OCI-LY3 (cell line): ENCODE results near the gene DNASE1L3.

Experiments
- H2AFZ ChIP-seq: fragments of 200-600, 300-600 bp; shearing (Covaris generic); 2 replicates; pipeline ENCODE4 v1.6.0; 2014; ENCODE audit warnings: antibody characterized with exemption, low read depth, low read length
- H3K27ac ChIP-seq: fragments of 200-600, 300-600 bp; sonication (generic); 2 replicates; pipeline ENCODE4 v1.5.1; 2014; ENCODE audit warnings: mild to moderate bottlenecking, low read length, moderate library complexity, mixed read lengths
- H3K27me3 ChIP-seq: fragments of 200-600, 300-600 bp; sonication (generic); 2 replicates; pipeline ENCODE4 v1.6.1; 2014; ENCODE audit warnings: low read depth, low read length, mixed read lengths
- H3K36me3 ChIP-seq: fragments of 200-600, 300-600 bp; sonication (generic); replicated peaks from 2 replicates; pipeline ENCODE3; 2014; ENCODE audit warnings: low read depth, low read length, mixed read lengths
- H3K4me1 ChIP-seq: fragments of 300-600, 200-600 bp; sonication (generic); 2 replicates; pipeline ENCODE4 v1.6.1; 2014; ENCODE audit warnings: low read length, mixed read lengths
- H3K4me2 ChIP-seq: fragments of 200-600, 300-600 bp; sonication (generic); 2 replicates; pipeline ENCODE4 v1.6.1; 2014; ENCODE audit warnings: low read length, mixed read lengths
- H3K4me3 ChIP-seq: fragments of 300-600, 200-600 bp; sonication (generic); 2 replicates; pipeline ENCODE4 v1.5.1; 2014; ENCODE audit warnings: antibody characterized with exemption, mild to moderate bottlenecking, low read length, moderate library complexity
- H3K79me2 ChIP-seq: fragments of 300-600, 200-600 bp; shearing (Covaris generic); 2 replicates; pipeline ENCODE4 v1.6.1; 2014; ENCODE audit warnings: mild to moderate bottlenecking, low read length, mixed read lengths
- H3K9ac ChIP-seq: fragments of 300-600, 200-600 bp; shearing (Covaris generic); 2 replicates; pipeline ENCODE4 v1.6.0; 2014; ENCODE audit warnings: mild to moderate bottlenecking, low read length, moderate library complexity
- H3K9me3 ChIP-seq: fragments of 200-600, 300-600 bp; shearing (Covaris generic); 2 replicates; pipeline ENCODE4 v1.6.1; 2014; ENCODE audit warnings: low read length, mixed read lengths; ENCODE audit not compliant: insufficient read depth
- H4K20me1 ChIP-seq: fragments of 200-600, 300-600 bp; sonication (generic); 2 replicates; pipeline ENCODE4 v1.6.1; 2016; ENCODE audit warnings: low read length, mixed read lengths; ENCODE audit not compliant: insufficient read depth
- CTCF ChIP-seq: fragments of 200-600, 300-600 bp; sonication (generic); IDR thresholded peaks from 2 replicates; pipeline ENCODE4 v1.5.1; 2014; ENCODE audit warnings: antibody characterized with exemption, low read length, low read depth
- EZH2phosphoT487 ChIP-seq: fragments of 200-600 bp; shearing (Covaris generic); IDR thresholded peaks from 2 replicates; pipeline ENCODE4 v1.6.1; 2018; ENCODE audit warnings: antibody characterized with exemption, mixed run types, low read depth

The DNASE1L3 gene

GRCh38 chr3:58192069-58192468 is 18.7 kb downstream of the DNASE1L3 start:
- no peaks in the 10 kb centered on the region for H3K79me2 ChIP-seq
- H3K4me3 ChIP-seq = no peak overlapping the region
- no peaks in the 10 kb centered on the region for H4K20me1 ChIP-seq
- H2AFZ ChIP-seq = no peak overlapping the region
- H3K4me2 ChIP-seq = no peak overlapping the region
- peaks cover 6% of the 10 kb centered on the region for H3K9me3 ChIP-seq
- peaks cover 6% of the 10 kb centered on the region for H3K36me3 ChIP-seq
- H3K27ac ChIP-seq = no peak overlapping the region
- TF ChIP-seq EZH2phosphoT487 (no peak), CTCF (no peak)
- no peaks in the 10 kb centered on the region for H3K27me3 ChIP-seq
- no peak overlapping the region for H3K9ac ChIP-seq
- H3K4me1 ChIP-seq = peaks cover 11% of the 10 kb centered on the region

GRCh38 chr3:58191361-58191991 is 19.3 kb downstream of the DNASE1L3 start:
- Histone ChIP-seq H3K27ac (no peak overlapping the region), H2AFZ (no peak overlapping the region), H3K27me3 (no peaks in the 10 kb centered on the region), H3K4me2 (no peak overlapping the region), H3K9ac (no peak overlapping the region), H3K36me3 (peaks cover 6% of the 10 kb centered on the region), H3K9me3 (peaks cover 6% of the 10 kb centered on the region), H3K4me1 (peaks cover 5% of the 10 kb centered on the region), H4K20me1 (no peaks in the 10 kb centered on the region), H3K4me3 (no peak overlapping the region), H3K79me2 (no peaks in the 10 kb centered on the region)
- TF ChIP-seq CTCF = no peak
- no peak for TF ChIP-seq EZH2phosphoT487

- Histone ChIP-seq H2AFZ (no peak overlapping the region), H3K36me3 (peaks cover 3% of the 10 kb centered on the region), H3K4me3 (no peak overlapping the region), H3K27me3 (no peaks in the 10 kb centered on the region), H3K4me2 (no peak overlapping the region), H3K4me1 (peaks cover 1% of the 10 kb centered on the region; the same call in 1 of the 2 replicates), H3K9me3 (peaks cover 3% of the 10 kb centered on the region), H4K20me1 (no peaks in the 10 kb centered on the region), H3K9ac (no peak overlapping the region), H3K27ac (no peak overlapping the region), H3K79me2 (no peaks in the 10 kb centered on the region)
- TF ChIP-seq EZH2phosphoT487 (no peak), CTCF (no peak)
Observed at GRCh38 chr3:58190882-58191281, 19.9 kb downstream of the DNASE1L3 start.

GRCh38 chr3:58190291-58190690 is 20.5 kb downstream of the DNASE1L3 start:
- Histone ChIP-seq H4K20me1 (no peaks in the 10 kb centered on the region), H2AFZ (no peak overlapping the region), H3K9me3 (no peaks in the 10 kb centered on the region), H3K9ac (no peak overlapping the region), H3K79me2 (no peaks in the 10 kb centered on the region), H3K4me3 (no peak overlapping the region), H3K4me1 (no peaks in the 10 kb centered on the region), H3K27me3 (no peaks in the 10 kb centered on the region), H3K27ac (no peak overlapping the region), H3K4me2 (no peak overlapping the region), H3K36me3 (no peaks in the 10 kb centered on the region)
- no peak for TF ChIP-seq CTCF
- no peak for TF ChIP-seq EZH2phosphoT487
